Activated T-helper 1 cell treated with Interleukin-2 at 50 U/mL for 16 hours (primary cell): ENCODE data around the gene EFCAB5.
"Not testable (repeated sequence)": the region's sequence is repeated elsewhere in the genome, so short reads cannot be mapped to it uniquely, and the experiment has no call there.

ENCODE experiments used
- DNase-seq: peaks from one replicate; pipeline ENCODE4 v3.0.0-alpha.2; 2020; ENCODE audit warnings: low read depth

Gene EFCAB5

DNA sequence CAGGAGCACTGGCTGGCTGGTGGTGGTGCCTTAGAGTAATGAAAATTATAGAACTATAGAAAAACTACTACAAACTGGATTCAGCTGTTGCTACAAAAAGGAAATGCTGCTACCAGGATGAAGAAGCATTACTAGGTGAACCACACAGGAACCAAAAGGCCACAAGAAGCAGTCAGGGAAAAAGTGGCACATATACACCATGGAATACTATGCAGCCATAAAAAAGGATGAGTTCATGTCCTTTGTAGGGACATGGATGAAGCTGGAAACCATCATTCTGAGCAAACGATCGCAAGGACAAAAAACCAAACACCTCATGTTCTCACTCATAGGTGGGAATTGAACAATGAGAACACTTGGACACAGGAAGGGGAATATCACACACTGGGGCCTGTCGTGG, 5.5 kb upstream of the EFCAB5 start:
- DNase-seq = not testable (repeated sequence)

DNA sequence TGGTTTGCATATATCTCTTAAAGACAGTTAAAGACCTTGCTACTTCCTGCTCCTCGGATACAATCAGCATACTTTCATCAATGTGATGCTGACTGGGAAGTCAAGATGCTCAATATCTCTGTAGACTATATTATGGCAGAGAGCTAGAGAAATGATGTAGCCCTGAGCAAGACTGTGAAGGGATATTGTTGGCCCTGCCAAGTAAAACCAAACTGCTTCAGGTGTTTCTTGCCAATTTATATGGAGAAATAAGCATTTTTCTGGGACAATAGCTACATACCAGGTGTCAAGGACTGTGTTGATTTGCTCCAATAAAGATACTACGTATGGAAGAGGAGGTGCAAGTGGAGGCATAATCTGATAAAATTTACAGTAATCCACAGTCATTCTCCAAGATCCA, 4.7 kb upstream of the EFCAB5 start:
- DNase-seq = no peak

DNA sequence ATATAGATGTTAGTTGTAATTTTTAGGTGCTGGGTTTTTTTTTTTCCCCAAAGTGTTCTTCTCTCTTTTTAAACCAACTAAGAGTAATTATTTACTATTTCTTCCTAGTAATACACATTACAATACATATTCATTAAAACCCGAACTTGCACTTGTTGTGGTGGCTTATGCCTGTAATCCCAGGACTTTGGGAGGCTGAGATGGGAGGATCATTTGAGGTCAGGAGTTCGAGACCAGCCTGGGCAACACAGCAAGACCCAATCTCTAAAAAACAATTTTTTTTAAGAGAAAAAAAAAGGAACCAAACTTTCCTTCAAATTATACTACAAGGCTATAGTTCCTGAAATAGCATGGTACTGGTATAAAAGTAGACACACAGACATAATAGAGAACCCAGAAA, 3.8 kb downstream of the EFCAB5 start:
- DNase-seq = no peak

DNA sequence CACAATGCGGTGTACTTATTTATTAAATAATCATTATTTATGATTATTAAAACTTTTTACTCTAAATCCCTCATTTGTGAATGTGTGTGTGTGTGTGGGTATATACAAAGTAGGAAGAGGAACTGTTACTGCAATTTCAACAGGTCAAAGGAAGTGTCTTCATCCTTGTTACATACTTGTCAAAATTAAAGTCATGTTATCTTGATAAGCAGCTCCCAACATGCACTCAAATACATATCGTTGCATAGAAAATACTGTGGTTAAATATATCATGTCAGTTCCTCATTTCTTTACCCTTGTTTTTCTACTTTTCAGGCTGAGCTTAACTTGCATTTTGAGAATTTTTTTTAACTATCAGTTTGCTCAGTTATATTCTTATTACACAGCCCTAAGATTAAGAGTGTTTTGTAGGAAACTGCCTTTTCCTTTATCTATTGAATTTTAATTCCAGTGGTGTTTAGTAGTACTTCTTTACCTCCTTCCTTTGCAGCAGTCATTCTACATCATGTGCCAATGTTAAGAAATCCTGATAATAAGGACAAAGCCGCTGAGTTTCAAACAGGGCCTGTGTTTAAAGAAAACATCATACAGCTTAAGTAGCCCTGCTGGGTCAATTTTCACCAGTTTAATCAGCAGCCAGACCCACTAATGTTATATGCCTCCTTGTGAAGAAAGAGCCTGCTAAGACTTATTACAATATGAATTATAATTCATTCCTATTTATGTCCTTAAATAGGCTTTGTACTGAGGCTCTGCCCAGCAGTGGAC, 7.2 kb downstream of the EFCAB5 start:
- no peak for DNase-seq

- no peak for DNase-seq
These were observed 8.3 kb downstream of the EFCAB5 start for GRCh38 chr17:29949696-29950095.

GRCh38 chr17:29954405-29954804, 13.0 kb downstream of the EFCAB5 start:
- no peak for DNase-seq

GRCh38 chr17:29956225-29956624, 14.8 kb downstream of the EFCAB5 start:
- no peak for DNase-seq

DNA sequence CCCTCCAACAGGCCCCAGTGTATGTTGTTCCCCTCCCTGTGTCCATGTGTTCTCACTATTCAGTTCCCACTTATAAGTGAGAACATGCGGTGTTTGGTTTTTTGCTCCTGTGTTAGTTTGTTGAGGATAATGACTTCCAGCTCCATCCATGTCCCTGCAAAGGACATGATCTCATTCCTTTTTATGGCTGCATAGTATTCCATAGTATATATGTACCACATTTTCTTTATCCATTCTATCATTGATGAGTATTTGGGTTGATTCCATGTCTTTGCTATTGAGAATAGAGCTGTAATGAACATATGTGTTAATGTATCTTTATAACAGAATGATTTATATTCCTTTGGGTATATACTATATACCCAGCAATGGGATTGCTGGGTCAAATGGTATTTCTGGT, 16.1 kb downstream of the EFCAB5 start:
- DNase-seq = not testable (repeated sequence)

GRCh38 chr17:29958947-29959657, 17.7 kb downstream of the EFCAB5 start:
- no peak for DNase-seq

DNA sequence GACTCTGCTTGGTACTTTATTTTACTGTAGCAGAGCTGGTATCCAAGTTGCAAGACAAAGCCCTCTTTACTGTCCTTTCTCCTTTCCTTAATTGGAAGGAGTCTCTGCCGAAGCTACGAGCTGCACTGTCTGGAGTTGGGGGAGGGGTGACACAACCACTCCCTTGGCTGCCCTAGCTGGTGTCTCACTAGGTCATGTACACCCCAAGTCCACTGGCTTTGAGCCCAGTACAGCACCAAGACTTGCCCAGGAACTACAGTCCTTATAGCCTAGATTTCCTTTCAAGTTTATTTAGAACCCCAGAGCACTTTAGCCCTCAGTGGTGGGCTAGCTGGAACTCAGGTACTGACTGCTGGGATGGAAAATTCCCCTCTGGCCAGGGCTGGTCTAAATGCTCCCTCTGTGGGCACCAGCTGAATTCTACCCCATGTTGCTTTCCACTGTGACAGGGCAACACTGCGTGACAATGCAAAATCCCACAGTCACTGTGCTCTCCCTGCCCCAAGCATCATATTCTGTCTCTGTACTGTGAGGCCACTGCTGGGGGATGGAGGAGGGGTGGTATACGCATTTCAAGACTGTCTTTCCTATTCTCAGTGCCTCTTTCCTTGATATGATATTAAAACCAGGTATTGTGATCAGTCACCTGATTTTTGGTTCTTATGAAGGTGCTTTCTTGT, 18.4 kb downstream of the EFCAB5 start:
- DNase-seq = no peak

DNA sequence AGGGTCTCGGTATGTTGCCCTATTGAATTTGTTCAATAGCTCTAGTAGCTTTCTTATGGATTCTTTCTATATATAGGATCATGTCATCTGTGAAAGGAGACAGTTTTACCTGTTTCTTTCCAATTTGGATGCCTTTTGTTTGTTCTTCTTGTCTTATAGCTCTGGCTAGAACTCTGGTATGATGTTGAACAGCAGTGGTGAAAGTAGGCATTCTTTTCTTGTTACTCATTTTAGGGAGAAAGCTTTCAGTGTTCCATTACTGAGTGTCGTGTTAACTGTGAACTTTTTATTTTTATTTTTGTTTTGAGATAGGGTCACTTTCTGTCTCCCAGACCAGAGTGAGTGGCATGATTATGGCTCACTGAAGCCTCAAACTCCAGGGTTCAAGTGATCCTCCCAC, 21.2 kb downstream of the EFCAB5 start:
- DNase-seq = no peak

GRCh38 chr17:29968271-29968670, 26.8 kb downstream of the EFCAB5 start:
- DNase-seq = no peak

- no peak for DNase-seq
These were observed 30.8 kb downstream of the EFCAB5 start for GRCh38 chr17:29972277-29972676.

GRCh38 chr17:29973005-29973404, 31.6 kb downstream of the EFCAB5 start:
- DNase-seq = no peak

- DNase-seq = no peak
These were observed 36.4 kb downstream of the EFCAB5 start for GRCh38 chr17:29977836-29978235.

GRCh38 chr17:29980261-29980660, 38.8 kb downstream of the EFCAB5 start:
- no peak for DNase-seq

- DNase-seq = no peak
These were observed 41.7 kb downstream of the EFCAB5 start for GRCh38 chr17:29982991-29983653.

DNA sequence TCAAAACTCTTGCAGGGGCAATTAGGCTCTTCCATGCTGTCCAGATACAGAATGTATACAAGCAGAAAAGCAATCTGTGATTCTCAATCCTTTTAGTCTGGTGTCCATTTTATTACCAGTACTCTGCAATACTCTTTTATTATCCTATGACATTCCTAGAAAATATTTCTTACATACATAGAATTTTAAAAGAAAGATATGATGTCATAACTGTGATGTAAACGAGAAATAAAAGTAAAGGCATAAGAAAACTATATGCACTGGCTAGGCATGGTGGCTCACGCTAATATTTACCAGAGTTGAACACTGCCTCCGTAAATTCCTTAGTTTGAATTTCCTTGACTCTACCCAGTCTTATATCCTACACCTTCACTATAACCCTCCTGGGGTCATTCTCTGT, 55.0 kb downstream of the EFCAB5 start:
- no peak for DNase-seq

GRCh38 chr17:30000001-30000754, 58.7 kb downstream of the EFCAB5 start:
- no peak for DNase-seq

DNA sequence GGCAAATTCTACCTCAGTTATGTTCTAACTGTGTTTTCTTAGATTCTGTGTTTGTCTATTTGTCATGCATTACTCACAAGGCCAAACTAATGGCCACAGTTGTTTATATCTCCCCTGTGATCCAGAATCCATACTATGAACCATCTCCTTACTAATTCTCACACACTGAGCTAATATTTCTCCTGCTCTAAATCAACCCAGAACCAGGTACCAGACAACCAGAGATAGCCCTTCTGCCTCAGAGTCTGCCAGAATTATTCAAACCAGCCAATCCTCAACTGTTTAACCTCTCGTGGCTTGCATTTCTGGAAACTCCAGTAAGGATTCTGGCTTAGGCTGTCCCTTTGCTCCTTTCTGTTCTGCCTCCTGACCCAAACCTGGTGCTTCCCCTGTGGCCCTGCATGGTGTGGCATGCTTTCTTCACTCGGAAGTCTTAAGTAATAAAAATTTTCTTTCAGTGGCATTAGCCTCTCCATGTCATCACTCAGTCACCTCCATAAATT, 59.4 kb downstream of the EFCAB5 start:
- no peak for DNase-seq

- DNase-seq = no peak
These were observed 60.7 kb downstream of the EFCAB5 start for GRCh38 chr17:30002088-30002487.
